Activated CD4-positive, CD25-positive, alpha-beta regulatory T cell treated with anti-CD3 and anti-CD28 coated beads, Interleukin-2, amount 50 U/mL, for 72 hours (primary cell): ENCODE measurements around the gene TFPT.

ENCODE experiments used
- DNase-seq: peaks from one replicate; pipeline ENCODE4 v3.0.0; 2021

TFPT gene

GRCh38 chr19:54148158-54148557 is 32.7 kb upstream of the TFPT start:
- no peak for DNase-seq

GRCh38 chr19:54147676-54148075 is 32.2 kb upstream of the TFPT start:
- no peak for DNase-seq

- no peak for DNase-seq
These were observed 30.2 kb upstream of the TFPT start for GRCh38 chr19:54145541-54146158.

- no peak for DNase-seq
These were observed 26.8 kb upstream of the TFPT start for GRCh38 chr19:54142166-54142780.

GRCh38 chr19:54141356-54141755 is 25.9 kb upstream of the TFPT start:
- DNase-seq: no peak

- no peak for DNase-seq
These were observed 23.2 kb upstream of the TFPT start for GRCh38 chr19:54138489-54139256.

- peak; percentile 41 for DNase-seq
These were observed 22.4 kb upstream of the TFPT start, which contains the start of gene CNOT3 for GRCh38 chr19:54137699-54138488. TSS of gene CNOT3 (plus strand) at chr19:54137762. CDS start at chr19:54142979, 5,217 bp downstream.

- peak; percentile 97 for DNase-seq
These were observed 21.6 kb upstream of the TFPT start for GRCh38 chr19:54136864-54137698.

- DNase-seq: no peak
These were observed 20.8 kb upstream of the TFPT start for GRCh38 chr19:54136086-54136863.

GRCh38 chr19:54133957-54134590 is 18.6 kb upstream of the TFPT start:
- no peak for DNase-seq

- DNase-seq: no peak
These were observed 18.0 kb upstream of the TFPT start for GRCh38 chr19:54133312-54133956.

- no peak for DNase-seq
These were observed 14.2 kb upstream of the TFPT start for GRCh38 chr19:54129617-54129996.

GRCh38 chr19:54128796-54129616 is 13.5 kb upstream of the TFPT start:
- no peak for DNase-seq

- DNase-seq: no peak
These were observed 12.9 kb upstream of the TFPT start for GRCh38 chr19:54128441-54128725.

GRCh38 chr19:54127688-54128440 is 12.4 kb upstream of the TFPT start:
- DNase-seq: no peak

- no peak for DNase-seq
These were observed 10.3 kb upstream of the TFPT start for GRCh38 chr19:54125713-54126112.

- DNase-seq: no peak
These were observed 8.9 kb upstream of the TFPT start for GRCh38 chr19:54124393-54124792.

- no peak for DNase-seq
These were observed 8.2 kb upstream of the TFPT start for GRCh38 chr19:54123682-54124081.

GRCh38 chr19:54121259-54121658 is 5.8 kb upstream of the TFPT start:
- DNase-seq: no peak
